K562 (cell line): ENCODE measurements around the gene ITSN1. TPM values are rescaled to one million over a fixed set of nuclear protein-coding genes. Genes with fewer than 3 reads are reported as not detected.

Source experiments
- ATAC-seq: fragments of 200-7000 bp; cut with Tn5 transposase; 3 replicates; pipeline ENCODE4 v1.9.1; 2020; ENCODE audit warnings: moderate library complexity
- BruUV-seq: library from RNA; stranded (reverse); fragments of 400-500 nt; replicated peaks from 2 replicates; lab custom pipeline; 2021; lab: Mats Ljungman, UMichigan
- CTCF ChIA-PET: fragments of 300-600 bp; formaldehyde crosslinking; extraction: SDS; loops from one replicate; lab custom pipeline; 2021; ENCODE audit warnings: low intra/inter-chr PET ratio; lab: Yijun Ruan, JAX
- POLR2A ChIA-PET: fragments of 300-600, 350-650 bp; sonication (Branson Sonifier 250); formaldehyde crosslinking; extraction: SDS; loops from one replicate; lab custom pipeline; 2021; ENCODE audit warnings: antibody characterized with exemption, inconsistent platforms; lab: Yijun Ruan, JAX
- DNase-seq, 4 experiments: peaks; one replicate each; pipeline versions ENCODE4 v3.0.0 to v3.0.0-alpha.2; 2011 to 2018; ENCODE audit warnings: low spot score in 3 of 4, mixed read lengths in 3 of 4; ENCODE audit errors: extremely low read depth in 1 of 4
- FAIRE-seq: peaks from 2 replicates; lab custom pipeline; 2011; peaks lifted over from hg19 to GRCh38; lab: Jason Lieb, UNC
- H2AFZ ChIP-seq: 2 replicates; pipeline ENCODE4 v1.6.0; 2011; ENCODE audit warnings: low read depth, low read length, control low read depth, inconsistent platforms
- H3K27ac ChIP-seq: fragments of 200-600 bp; 3 replicates; pipeline ENCODE4 v1.8.0; 2011; ENCODE audit warnings: low read depth, mild to moderate bottlenecking, control low read depth, inconsistent platforms, low read length, moderate library complexity, mixed read lengths; ENCODE audit errors: extremely low read depth
- H3K27me3 ChIP-seq, 2 experiments: fragments of 300-600 bp in 1 of 2; 2 replicates in 1 of 2; 3 replicates in 1 of 2; pipeline versions ENCODE4 v1.6.0 to v1.8.0; 2011; ENCODE audit warnings: inconsistent platforms in 2 of 2, low read length in 2 of 2, mild to moderate bottlenecking in 1 of 2, mixed read lengths in 1 of 2, moderate library complexity in 1 of 2; ENCODE audit not compliant: control insufficient read depth in 2 of 2, insufficient read depth in 2 of 2
- H3K36me3 ChIP-seq: fragments of 300-600 bp; 3 replicates; pipeline ENCODE4 v1.8.0; 2011; ENCODE audit warnings: mild to moderate bottlenecking, low read length, inconsistent platforms; ENCODE audit not compliant: control insufficient read depth, insufficient read depth
- H3K4me1 ChIP-seq, 2 experiments: fragments of 200-600 bp in 1 of 2; replicated peaks in 1 of 2; 2 replicates in 1 of 2; 3 replicates in 1 of 2; pipeline versions ENCODE4 v1.5.1 to v1.8.0; 2011; ENCODE audit warnings: inconsistent platforms in 2 of 2, low read length in 2 of 2, mild to moderate bottlenecking in 1 of 2, mixed read lengths in 1 of 2, moderate library complexity in 1 of 2; ENCODE audit not compliant: control insufficient read depth in 2 of 2, insufficient read depth in 2 of 2
- H3K4me2 ChIP-seq: 2 replicates; pipeline ENCODE4 v1.6.1; 2011; ENCODE audit warnings: low read length, control low read depth, inconsistent platforms, mixed read lengths; ENCODE audit not compliant: insufficient read depth
- H3K4me3 ChIP-seq: fragments of 200-600 bp; sonication (generic), shearing (Covaris generic); 2 replicates; pipeline ENCODE4 v1.5.1; 2016; ENCODE audit warnings: control low read depth, inconsistent platforms
- H3K79me2 ChIP-seq: fragments of 200-600 bp; 3 replicates; pipeline ENCODE4 v1.8.0; 2011; ENCODE audit warnings: low read length, inconsistent platforms; ENCODE audit not compliant: control insufficient read depth, insufficient read depth
- H3K9ac ChIP-seq, 2 experiments: 2 replicates each; pipeline versions ENCODE4 v1.6.0 to v1.6.1; 2011; ENCODE audit warnings: low read depth in 2 of 2, low read length in 2 of 2, control low read depth in 1 of 2, inconsistent platforms in 1 of 2, mild to moderate bottlenecking in 1 of 2, mixed read lengths in 1 of 2; ENCODE audit not compliant: insufficient read depth in 1 of 2
- H3K9me1 ChIP-seq: one replicate; pipeline ENCODE4 v1.6.0; 2011; ENCODE audit warnings: inconsistent platforms, mild to moderate bottlenecking, low read length, moderate library complexity; ENCODE audit not compliant: control insufficient read depth, insufficient read depth
- H3K9me3 ChIP-seq: replicated peaks from 2 replicates; pipeline ENCODE4 v1.5.1; 2011; ENCODE audit warnings: low read depth, low read length, inconsistent platforms; ENCODE audit not compliant: control insufficient read depth, insufficient read depth
- H4K20me1 ChIP-seq: replicated peaks from 2 replicates; pipeline ENCODE4 v1.6.1; 2011; ENCODE audit warnings: low read length, inconsistent platforms, mixed read lengths; ENCODE audit not compliant: control insufficient read depth, insufficient read depth
- ATF4 ChIP-seq: fragments of 450-650 bp; formaldehyde crosslinking; IDR thresholded peaks from 2 replicates; pipeline ENCODE4 v1.4.0; 2022; ENCODE audit warnings: mild to moderate bottlenecking, moderate library complexity
- BRD4 ChIP-seq: fragments of 200-600 bp; sonication (generic); IDR thresholded peaks from 2 replicates; pipeline ENCODE4 v1.6.1; 2017; ENCODE audit warnings: inconsistent platforms
- CBFA2T2 ChIP-seq: fragments of 450-650 bp; conservative IDR thresholded peaks from 2 replicates; pipeline ENCODE4 v1.6.1; 2017; ENCODE audit warnings: mild to moderate bottlenecking
- CCAR2 ChIP-seq: fragments of 200-400 bp; formaldehyde crosslinking; IDR thresholded peaks from 2 replicates; pipeline ENCODE4 v1.6.1; 2017; ENCODE audit warnings: mild to moderate bottlenecking, low read depth, low read length
- CHD1 ChIP-seq: fragments of 200-600 bp; sonication (generic); IDR thresholded peaks from one replicate; pipeline ENCODE4 v1.6.1; 2012; ENCODE audit warnings: mild to moderate bottlenecking, moderate library complexity, low read length, inconsistent platforms
- CHD2 ChIP-seq: IDR thresholded peaks from 2 replicates; pipeline ENCODE4 v1.6.1; 2011; ENCODE audit warnings: low read depth, low read length
- COPS2 ChIP-seq: fragments of 450-650 bp; conservative IDR thresholded peaks from 2 replicates; pipeline ENCODE4 v1.6.1; 2016; ENCODE audit warnings: mild to moderate bottlenecking, moderate library complexity
- CTCFL ChIP-seq: IDR thresholded peaks from 2 replicates; pipeline ENCODE4 v1.6.1; 2011; ENCODE audit warnings: borderline replicate concordance, low read depth, mild to moderate bottlenecking, moderate library complexity, low read length; ENCODE audit not compliant: insufficient read depth, poor library complexity, severe bottlenecking
- GABPB2 ChIP-seq: fragments of 250-450 bp; sonication (Bioruptor Pico); conservative IDR thresholded peaks from 2 replicates; pipeline ENCODE4 v1.5.1; 2021; ENCODE audit warnings: mild to moderate bottlenecking
- KLF1 ChIP-seq: fragments of 450-650 bp; IDR thresholded peaks from 2 replicates; pipeline ENCODE4 v1.6.1; 2016; ENCODE audit warnings: missing genetic modification characterization, missing compliant biosample characterization
- LCOR ChIP-seq: sonication (generic); formaldehyde crosslinking; IDR thresholded peaks from 2 replicates; pipeline ENCODE4 v1.8.0; 2022; ENCODE audit warnings: mild to moderate bottlenecking, missing genetic modification reagents
- PTBP1 ChIP-seq: fragments of 200-400 bp; formaldehyde crosslinking; IDR thresholded peaks from 2 replicates; pipeline ENCODE4 v1.6.1; 2017; ENCODE audit warnings: low read depth, low read length
- RFX5 ChIP-seq: IDR thresholded peaks from 2 replicates; pipeline ENCODE4 v1.6.1; 2011; ENCODE audit warnings: low read depth, mild to moderate bottlenecking, improper control_type of control experiment, low read length
- SMAD2 ChIP-seq: fragments of 150-350 bp; IDR thresholded peaks from 2 replicates; pipeline ENCODE4 v1.6.1; 2014; ENCODE audit warnings: low read depth, mild to moderate bottlenecking, low read length
- THRAP3 ChIP-seq: fragments of 450-650 bp; IDR thresholded peaks from 2 replicates; pipeline ENCODE4 v1.6.1; 2016; ENCODE audit warnings: mild to moderate bottlenecking, inconsistent platforms, borderline replicate concordance
- ZNF444 ChIP-seq: fragments of 250-450 bp; sonication (Bioruptor Pico); IDR thresholded peaks from 2 replicates; pipeline ENCODE4 v1.4.0; 2020; ENCODE audit warnings: mild to moderate bottlenecking, moderate library complexity
- ZNF512 ChIP-seq: IDR thresholded peaks from 2 replicates; pipeline ENCODE4 v1.6.1; 2016; ENCODE audit warnings: missing genetic modification characterization, missing compliant biosample characterization
- ZNF583 ChIP-seq: fragments of 250-450 bp; sonication (Bioruptor Pico); IDR thresholded peaks from 2 replicates; pipeline ENCODE4 v1.4.0; 2020
- WGBS: fragments of 100-300 bp; shearing (Covaris generic); methylation state at CpG from one replicate; pipeline ENCODE4 v1.1.6; 2016; ENCODE audit warnings: low coverage, mixed read lengths; ENCODE audit not compliant: insufficient coverage; ENCODE audit errors: missing lambda C conversion rate; 5-methylcytosine and 5-hydroxymethylcytosine counted together
- in situ Hi-C: fragments of 300-500 bp; cut with MboI; formaldehyde crosslinking; loops from 4 replicates; pipeline ENCODE4 v1.15.0; 2018; ENCODE audit warnings: inconsistent platforms, mixed read lengths
- intact Hi-C: fragments of 100-400 bp; cut with micrococcal nuclease; formaldehyde crosslinking; loops from 2 replicates; pipeline ENCODE4 v1.14.2; 2022
- polyA plus RNA-seq, 8 experiments: library from polyadenylated mRNA; depleted of rRNA in 4 of 8; stranded (reverse) in 5 of 8; unstranded in 3 of 8; fragments of >200 nt; fragmentation: Nextera tagmentation in 2 of 8; fragmentation: Illumina TruSeq in 1 of 8; extraction: Ambion mirVana in 2 of 8; extraction: Trizol in 1 of 8; gene quantifications; 2 replicates each; pipeline versions ENCODE4 v1.2.1 to v1.2.3, GENCODE V29; 2011 to 2014; ENCODE audit warnings: inconsistent platforms in 1 of 8, missing spikeins in 1 of 8
- total RNA-seq, 7 experiments: library from RNA; depleted of rRNA in 6 of 7; stranded (reverse); fragments of >200 nt in 6 of 7; fragmentation: Illumina TruSeq in 2 of 7; extraction: Trizol in 2 of 7; gene quantifications; 2 replicates each; pipeline versions ENCODE4 v1.2.1 to v1.2.3, GENCODE V29; 2011 to 2021; ENCODE audit warnings: low replicate concordance in 1 of 7

Gene ITSN1
- total and polyA plus RNA-seq, 9 of the 15 experiments (the other 6 are each of a cell fraction or from before 2014, with no cell fraction given) = 1.1 to 12.6 (median 4.8) TPM

- TF ChIP-seq CTCFL (no peak), PTBP1 (no peak), ZNF444 (CRISPR knock-in tag) (no peak), RFX5 (no peak), COPS2 (no peak), CHD2 (no peak)
These were observed 19.7 kb downstream of the ITSN1 start (continued) for GRCh38 chr21:33662046-33662445.

GRCh38 chr21:33663241-33663640 lies 20.9 kb downstream of the ITSN1 start:
- H3K4me2 ChIP-seq = no peak overlapping the region
- H3K79me2 ChIP-seq = no peaks in the 10 kb centered on the region
- intact Hi-C loops = no loop called here
- H4K20me1 ChIP-seq = no peaks in the 10 kb centered on the region
- in situ Hi-C loops = no loop called here
- FAIRE-seq = no peak
- no peaks in the 10 kb centered on the region for H3K9me1 ChIP-seq
- H3K27me3 ChIP-seq = peaks cover 0 to 4% of the 10 kb centered on the region in 2 experiments; a peak in 3 of 5 replicates
- no peak overlapping the region for H3K27ac ChIP-seq
- CTCF ChIA-PET = no interaction called here
- H3K36me3 ChIP-seq = no peaks in the 10 kb centered on the region
- no TSS peak for BruUV-seq
- TF ChIP-seq ZNF583 (no peak), GABPB2 (no peak), ATF4 (CRISPR knock-in tag) (no peak), BRD4 (no peak), KLF1 (no peak), CHD1 (no peak), THRAP3 (no peak), CBFA2T2 (no peak), LCOR (CRISPR knock-in tag) (no peak), SMAD2 (no peak), CCAR2 (no peak), ZNF512 (tag) (no peak)
- no peaks in the 10 kb centered on the region for H3K9me3 ChIP-seq
- H3K9ac ChIP-seq = no peak overlapping the region
- H2AFZ ChIP-seq = no peak overlapping the region
- POLR2A ChIA-PET = interaction anchor here (0.9 to 1.5 kb wide), 2 partner anchors 14 to 18 kb away, joined by 3 to 5 read pairs; no protein-coding TSS in a partner anchor
- no peaks in the 10 kb centered on the region; a peak in 2 of 5 replicates for H3K4me1 ChIP-seq
- DNase-seq = no peak
- ATAC-seq = no peak
- H3K4me3 ChIP-seq = no peak overlapping the region
- WGBS = 27% methylated on average over 2 of the region's 2 CpGs
